Right forelimb (tissue), 1 donor: ENCODE results near the gene IQGAP1.

Source experiments
- DNase-seq: peaks from one replicate; pipeline ENCODE4 v3.0.0-alpha.2; 2018

IQGAP1 gene

DNA sequence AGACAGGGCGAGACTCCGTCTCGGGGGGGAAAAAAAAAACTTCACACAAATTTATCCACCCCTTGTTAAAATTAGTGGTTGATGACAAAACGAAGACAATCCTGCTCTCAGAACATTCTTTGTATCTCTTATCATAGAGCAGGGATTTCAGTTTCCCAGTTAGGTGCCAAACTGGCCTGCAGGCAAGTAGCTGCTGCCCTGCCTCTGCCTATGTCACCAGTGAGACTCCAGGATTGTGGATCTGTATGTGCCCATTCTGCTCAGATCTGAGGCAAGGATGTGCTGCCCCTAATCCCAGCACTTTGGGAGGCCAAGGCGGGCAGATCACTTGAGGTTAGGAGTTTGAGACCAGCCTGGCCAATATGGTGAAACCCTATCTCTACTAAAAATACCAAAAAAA lies 54.4 kb downstream of the IQGAP1 start:
- no peak for DNase-seq

DNA sequence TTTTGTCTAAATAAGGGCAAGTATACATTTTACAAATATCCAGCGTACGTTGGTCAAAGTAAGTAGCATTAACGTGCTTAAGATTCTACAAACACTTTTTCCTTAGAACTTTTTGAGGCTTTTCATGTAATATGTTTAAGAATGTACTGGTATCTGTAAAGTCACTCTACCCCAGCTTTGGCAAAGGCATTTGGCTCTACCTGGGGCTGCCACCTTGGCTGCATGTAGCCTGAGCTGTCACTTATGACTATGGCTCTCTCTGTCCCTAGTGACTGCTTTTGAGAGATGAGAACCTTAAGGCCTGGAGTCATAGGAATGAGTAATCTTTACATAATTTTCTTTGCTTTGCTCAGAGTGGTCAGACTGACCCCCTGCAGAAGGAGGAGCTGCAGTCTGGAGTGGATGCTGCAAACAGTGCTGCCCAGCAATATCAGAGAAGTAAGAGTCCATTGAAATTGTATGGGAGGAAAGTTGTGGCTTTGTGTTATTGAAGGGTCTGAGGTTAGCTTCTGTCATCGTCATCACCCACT lies 61.2 kb downstream of the IQGAP1 start:
- DNase-seq: no peak

DNA sequence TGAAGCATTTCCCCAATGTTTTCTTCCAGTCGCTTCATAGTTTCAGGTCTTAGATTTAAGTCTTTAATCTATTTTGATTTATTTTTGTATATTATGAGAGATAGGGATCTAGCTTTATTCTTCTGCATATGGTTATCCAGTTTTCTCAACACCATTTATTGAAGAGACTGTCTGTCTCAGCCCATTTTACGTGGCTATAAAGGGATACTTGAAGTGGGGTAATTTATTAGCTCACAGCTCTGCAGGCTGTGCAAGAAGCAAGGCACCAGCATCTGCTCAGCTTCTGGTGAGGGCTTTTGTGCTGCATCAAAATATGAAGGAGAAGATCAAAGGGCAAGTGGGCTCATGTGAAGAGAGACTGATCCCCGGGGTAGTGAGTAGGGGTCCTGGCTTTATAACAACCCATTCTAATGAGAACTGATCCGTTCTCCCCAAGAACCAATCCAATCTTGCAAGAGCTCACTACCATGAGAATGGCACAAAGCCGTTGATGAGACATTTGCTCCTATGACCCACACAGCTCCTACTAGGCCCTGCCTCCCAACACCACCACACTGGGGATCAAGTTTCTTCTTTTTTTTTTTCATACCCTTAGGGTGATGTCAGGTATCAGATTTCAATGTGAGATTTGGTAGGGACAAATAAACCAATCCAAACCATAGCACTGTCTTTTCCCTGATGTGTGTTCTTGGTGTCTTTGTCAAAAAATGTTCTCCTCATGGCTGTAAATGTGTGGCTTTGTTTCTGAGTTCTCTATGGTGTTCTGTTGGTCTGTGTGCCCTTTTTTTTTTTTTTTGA lies 63.2 kb downstream of the IQGAP1 start:
- no peak for DNase-seq

DNA sequence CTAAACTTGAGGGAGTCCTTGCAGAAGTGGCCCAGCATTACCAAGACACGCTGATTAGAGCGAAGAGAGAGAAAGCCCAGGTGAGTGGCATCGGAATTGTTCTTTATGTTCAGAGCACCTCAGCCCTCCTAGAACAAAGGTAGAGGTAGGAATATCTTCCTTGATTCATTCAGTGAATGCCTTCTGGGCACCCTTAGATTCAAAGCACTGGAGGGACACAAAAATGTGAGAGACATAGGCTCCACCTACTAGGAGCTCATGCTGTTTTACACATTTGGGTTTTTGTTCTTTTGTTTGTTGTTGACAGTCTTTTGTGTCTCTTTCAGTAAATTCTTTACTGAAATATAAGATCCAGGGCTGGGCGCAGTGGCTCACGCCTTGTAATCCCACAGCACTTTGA lies 68.2 kb downstream of the IQGAP1 start:
- no peak for DNase-seq

DNA sequence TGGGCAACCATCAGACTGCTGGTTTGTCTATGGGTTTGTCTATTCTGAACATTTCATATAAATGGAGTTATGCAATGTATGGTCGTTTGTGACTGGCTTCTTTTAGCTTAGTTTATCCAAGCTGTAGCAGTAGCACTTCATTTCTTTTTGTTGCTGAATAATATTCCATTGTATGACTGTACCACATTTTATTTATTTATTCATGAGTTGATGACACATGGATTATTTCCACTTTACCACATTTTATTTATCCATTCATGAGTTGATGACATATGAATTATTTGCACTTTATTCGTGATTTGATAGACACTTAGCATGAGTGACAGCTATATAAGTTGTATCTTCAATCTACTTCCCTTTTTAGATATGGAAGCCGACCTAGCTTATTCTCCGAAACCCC lies 70.0 kb downstream of the IQGAP1 start:
- no peak for DNase-seq

DNA sequence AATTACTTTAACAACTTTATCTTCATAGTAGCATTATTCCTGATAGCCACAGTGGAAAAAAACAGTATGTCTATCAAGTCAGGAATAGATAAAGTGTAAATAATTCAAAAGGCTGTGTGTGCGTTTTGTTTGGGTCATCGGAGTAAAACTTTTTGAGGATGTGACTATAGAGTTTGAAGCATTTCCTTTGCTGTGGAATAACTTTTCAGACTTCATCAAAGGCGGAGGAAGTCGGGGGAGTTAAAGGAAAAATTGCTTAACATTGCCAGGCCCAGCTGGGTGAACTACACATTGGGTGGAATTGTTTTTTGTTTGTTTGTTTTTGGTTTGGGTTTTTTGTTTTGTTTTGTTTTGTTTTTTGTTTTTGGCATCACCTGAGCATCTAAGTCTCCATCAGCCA lies 71.3 kb downstream of the IQGAP1 start:
- DNase-seq: no peak

DNA sequence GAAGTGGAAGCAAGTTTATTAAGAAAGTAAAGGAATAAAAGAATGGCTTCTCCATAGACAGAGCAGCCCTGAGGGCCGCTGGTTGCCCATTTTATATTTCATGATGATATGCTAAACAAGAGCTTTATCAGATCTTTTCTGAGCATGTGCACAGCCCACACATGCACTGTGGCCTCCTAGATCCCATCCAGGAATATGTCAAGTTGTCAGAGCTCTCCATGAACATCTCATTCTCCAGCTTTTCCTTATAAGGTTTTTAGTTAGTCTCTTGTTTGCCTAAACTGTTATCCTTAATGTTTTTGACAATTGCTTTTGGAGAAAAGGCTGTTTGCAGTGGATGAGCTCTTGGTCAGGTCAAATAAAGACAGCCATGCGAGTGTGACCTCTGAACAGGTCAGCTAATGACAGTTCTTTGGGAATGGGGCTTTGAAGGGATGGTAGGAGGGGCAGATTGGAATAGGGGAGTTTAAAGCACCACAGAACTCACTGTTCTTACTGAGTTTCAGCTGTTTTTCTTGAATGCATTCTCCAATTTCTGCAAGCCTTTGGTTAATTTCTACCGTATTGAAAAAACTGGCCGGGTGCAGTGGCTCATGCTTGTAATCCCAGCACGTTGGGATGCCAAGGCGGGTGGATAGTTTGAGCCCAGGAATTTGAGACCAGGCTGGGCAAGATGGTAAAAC lies 72.2 kb downstream of the IQGAP1 start:
- DNase-seq: no peak

DNA sequence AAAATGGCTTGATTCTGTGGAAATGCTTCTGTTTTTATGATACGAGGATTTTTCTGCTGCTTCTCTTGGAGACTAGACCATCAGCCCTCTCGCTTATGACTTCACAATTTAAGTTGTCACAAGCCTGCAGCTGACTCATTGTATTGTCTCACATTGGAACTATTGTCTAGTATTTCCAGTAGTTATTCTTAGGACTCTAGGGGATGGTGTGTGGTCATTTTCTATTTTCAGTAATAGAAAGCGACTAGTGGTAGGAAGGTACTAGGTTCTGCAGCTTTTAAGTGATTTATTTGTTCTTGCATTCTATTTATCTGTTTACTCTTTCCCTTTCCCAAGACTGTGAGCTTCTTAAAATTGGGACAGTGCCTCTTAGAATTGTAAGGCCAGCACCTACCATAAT lies 75.3 kb downstream of the IQGAP1 start:
- no peak for DNase-seq

DNA sequence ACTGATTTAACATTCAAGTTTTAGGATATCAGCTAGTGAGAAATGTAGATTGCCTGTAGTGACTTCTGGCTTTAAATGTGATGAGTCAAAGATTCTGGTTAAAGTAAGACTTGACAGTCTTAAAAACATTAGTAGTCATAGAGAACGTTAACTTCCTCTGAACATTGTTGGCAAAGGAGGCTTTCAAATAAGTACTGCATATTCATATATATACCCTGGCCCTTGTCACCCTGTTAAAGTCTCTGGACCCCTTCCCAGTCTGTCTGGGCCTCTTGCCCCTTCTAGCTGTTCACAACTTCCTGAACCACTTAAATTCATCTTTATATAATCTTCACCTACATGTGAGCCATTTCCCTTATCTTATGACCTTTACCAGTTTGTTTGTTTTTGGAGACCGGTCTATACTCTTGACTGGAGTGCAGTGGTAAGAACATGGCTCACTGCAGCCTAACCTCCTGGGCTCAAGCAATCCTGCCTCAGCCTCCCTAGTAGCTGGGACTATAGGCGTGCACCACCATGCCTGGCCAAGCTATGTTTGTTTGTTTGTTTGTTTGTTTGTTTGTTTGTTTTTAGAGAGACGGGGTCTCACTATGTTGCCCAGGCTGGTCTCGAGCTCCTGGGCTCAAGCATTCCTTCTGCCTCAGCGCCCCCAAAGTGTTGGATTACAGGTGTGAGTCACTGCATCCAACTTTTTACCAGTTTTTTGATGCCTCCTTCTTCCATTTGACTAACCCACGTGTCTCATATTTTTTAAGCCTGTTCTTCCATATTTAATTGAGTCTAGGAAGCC lies 77.3 kb downstream of the IQGAP1 start:
- DNase-seq: no peak

DNA sequence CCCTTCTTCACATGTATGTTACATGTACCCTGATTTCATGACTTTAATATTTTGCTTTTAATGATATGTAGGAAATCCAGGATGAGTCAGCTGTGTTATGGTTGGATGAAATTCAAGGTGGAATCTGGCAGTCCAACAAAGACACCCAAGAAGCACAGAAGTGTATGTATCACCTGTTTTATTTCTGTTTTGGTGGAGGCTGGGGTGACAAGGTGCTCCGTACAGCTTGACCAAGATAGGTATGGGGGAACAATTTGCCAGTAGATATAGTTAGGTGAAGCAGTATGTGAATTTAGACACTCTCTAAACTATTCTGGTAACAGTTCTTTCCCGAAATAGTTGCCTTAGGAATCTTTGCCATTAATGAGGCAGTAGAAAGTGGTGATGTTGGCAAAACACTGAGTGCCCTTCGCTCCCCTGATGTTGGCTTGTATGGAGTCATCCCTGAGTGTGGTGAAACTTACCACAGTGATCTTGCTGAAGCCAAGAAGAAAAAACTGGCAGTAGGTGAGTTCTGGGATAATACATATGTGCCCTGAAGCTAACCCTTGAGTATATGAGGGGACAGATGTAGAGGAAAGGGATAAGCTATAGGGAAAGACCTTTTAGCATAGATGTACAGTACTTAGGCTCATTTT lies 78.0 kb downstream of the IQGAP1 start:
- no peak for DNase-seq

DNA sequence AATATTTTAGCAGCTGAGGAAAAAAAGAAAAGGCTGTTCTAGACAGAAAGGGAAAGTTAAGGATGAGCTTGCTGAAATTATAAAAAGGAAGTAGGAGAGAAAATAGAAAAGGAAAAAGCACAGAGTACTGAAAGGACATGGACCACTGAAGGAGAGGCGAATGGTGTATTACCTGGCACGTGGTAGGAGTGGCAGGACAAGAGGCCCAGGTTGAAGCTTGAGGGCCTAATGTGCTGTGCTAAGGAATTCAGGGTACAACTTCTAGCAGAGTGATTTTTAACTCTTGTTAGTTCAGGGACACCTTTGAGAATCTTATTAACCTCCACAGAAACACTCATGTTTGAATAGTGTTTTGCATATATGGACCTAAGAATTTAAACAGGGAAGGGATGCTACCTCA lies 81.7 kb downstream of the IQGAP1 start:
- DNase-seq: no peak

DNA sequence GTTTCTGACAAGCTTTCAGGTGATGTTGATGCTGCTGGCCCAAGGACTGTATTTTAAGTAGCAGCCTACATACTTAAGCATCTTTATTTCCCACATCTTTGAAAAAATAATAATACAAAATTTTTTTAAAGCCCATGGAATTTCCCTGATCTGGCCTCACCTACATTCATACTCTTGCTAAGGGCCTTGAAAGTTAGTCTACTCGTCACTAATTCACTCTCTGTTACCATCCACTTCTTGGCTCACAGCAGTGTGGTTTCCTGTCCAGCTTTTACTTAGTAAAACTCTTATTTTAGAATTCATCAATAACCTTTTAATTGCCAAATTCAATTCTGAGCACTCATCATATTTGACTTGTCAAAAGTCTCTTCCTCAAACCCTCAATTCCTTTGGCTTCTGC lies 82.4 kb downstream of the IQGAP1 start:
- DNase-seq: no peak

DNA sequence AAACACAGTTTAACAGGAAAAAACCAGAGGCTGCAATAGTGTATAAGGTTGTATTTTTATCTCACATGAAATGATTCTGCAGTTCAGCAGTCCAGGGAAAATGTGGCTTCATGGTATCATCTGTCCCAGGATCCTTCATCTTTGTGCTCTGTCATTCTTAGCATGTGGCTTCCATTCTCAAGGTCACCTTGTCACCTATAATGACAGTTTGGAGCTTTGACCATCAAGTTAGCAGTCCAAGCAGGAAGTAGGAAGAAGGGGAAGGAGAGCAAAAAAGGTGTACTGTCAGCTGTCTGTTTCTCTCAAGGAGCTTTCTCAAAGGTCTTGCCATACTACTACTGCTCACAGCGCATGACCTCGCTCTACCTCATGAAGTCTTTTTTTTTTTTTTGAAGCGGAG lies 83.1 kb downstream of the IQGAP1 start:
- no peak for DNase-seq

DNA sequence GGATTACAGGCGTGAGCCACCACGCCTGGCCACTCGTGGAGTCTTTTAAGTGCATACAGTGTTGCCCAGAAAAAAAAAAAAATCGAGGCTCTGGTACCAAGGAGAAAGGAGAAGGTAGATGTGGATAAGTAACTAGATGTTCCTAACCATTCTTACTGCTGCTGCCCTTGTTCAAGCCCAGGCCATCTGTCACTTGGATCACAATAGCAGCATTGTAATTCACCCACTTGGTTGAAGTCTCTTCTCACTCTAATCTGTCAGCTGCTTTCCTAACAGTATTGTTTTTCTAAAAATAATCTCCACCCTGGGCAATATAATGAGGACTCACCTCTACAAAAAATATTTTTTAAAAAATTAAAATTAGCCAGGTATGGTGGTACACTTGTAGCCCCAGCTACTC lies 83.7 kb downstream of the IQGAP1 start:
- no peak for DNase-seq

DNA sequence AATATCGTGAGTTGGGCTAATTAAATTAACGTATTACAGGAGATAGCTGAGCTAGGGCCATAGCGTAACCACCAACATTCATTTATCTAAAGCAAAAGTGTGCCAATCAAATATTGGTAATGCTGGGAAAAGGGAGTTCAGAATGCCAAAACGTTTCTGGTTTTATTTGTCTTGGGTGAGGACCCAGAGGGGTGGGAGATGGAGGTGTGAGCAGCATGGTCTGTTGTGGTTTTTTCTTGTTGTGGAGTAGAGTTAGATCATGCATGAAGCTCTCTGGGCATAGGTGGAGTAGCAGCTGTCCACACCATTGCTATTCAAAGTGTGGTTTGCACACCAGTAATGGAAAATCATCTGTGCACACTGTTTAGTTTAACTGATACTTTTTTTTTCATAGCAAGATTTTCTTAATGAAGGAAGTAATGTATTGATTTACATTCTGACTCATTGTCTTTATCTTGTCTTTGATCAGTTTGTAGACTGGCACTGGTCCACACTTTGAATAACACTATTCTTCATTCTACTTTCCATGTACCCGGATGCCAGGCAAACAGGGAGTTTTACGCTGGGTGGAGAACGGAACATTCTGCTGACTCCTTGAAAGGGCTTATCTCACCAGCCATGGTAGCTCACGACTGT lies 90.9 kb downstream of the IQGAP1 start:
- DNase-seq: no peak

DNA sequence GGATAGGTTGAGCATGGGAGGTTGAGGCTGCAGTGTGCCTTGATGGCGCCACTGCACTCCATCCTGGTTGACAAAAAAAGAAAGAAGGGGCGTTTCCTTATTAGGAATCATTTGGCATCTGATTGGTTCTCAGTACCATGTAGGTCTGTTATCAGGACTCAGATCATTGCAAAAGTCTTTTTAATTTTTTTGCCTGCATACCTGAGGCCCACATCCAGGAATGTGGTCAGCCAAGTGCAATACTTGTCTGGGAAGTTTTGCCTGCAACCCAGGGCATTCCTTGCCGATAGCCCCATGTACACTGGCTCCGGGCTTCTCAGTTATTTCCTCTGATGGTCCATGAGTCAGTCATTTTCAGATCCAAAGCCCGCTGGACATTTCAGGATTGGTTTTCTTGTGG lies 91.6 kb downstream of the IQGAP1 start:
- no peak for DNase-seq

DNA sequence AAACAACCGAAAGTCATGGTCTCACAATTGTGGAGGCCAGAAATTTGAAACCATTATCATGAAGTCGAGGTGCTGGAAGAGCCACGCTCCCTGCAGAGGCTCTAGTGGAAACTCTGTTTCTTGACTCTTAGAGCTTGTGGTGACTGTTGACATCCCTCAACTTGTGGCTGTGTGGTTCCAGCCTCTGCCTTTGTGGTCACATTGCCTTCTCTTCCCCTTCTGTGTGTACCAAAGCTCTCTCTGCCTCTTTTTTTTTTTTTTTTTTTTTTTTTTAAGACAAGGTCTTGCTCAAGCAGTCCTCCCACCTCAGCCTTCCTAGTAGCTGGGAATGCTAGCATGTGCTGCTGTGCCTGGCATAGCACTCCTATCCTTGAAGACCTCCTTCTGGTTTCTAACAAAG lies 93.0 kb downstream of the IQGAP1 start:
- no peak for DNase-seq

DNA sequence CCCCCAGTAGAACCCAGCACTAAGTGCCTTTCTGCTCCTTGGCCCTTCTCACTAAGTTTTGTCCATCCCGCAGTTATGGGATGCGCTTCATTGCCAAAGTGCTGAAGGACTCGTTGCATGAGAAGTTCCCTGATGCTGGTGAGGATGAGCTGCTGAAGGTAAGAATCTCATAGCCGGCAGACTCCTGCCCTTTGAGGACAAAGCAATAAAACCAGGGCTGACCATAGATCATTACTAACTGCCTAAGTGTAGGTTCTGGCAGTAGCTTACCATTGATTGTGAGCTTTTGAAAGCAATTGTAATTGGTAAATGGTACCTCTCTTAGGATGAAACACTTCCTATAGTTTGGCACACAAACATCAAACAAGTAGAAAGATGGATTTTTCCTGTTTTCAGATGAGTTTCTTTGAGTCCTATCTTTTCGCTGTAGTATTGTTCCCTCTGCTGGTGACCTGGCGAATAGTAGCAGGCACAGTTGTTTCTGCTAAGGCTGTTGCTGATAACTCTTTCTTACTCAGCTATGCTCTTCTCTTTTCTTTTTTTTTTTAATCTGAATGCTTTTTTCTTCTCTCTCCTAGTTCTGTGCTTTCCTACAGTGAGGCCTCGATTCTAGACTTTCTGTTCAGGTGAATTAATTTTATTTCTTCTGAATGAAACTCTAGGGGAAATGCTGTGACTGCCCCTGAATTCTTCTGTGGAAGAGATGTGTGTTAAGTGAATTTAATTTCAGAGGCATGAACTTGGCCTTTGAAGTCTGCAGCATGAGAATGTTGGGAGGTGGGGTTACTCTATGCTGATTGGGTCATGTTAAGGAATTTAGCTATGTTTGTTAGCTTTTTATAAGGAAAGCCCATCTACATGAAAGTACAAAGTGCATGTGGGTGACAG lies 94.3 kb downstream of the IQGAP1 start:
- peak; percentile 66 for DNase-seq

DNA sequence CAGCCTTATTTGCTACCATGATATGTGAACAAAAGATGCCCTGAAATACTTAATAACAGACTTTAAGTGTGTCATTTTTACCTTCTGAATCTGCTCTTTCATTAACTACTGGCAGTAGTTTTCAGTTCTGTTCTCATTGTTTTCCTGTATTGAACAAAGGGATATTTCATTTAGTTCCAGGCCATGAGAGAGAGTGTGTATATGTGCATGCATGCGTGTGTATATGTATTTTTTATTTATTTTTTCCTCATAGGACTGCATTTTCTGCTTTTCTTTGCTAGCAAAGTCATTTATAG lies 94.9 kb downstream of the IQGAP1 start:
- DNase-seq: no peak

DNA sequence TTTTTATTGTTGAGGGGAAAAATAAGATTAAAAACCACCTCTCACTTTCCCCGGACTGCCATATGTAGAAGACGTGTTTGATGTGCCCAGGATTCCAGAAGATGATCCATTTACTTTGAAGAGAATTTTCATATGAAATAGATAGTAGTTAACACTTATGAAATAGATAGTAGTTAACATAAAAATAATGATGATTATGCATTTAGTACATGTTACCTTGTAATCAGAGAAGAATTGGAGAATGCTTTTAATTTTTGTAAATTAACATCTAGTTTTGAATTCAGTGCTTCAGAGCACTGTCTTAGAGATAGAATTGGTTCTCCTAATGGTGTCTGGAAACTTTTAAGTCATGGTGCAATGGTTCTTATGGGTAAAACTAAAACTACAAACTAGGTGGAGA lies 95.6 kb downstream of the IQGAP1 start:
- DNase-seq: no peak

DNA sequence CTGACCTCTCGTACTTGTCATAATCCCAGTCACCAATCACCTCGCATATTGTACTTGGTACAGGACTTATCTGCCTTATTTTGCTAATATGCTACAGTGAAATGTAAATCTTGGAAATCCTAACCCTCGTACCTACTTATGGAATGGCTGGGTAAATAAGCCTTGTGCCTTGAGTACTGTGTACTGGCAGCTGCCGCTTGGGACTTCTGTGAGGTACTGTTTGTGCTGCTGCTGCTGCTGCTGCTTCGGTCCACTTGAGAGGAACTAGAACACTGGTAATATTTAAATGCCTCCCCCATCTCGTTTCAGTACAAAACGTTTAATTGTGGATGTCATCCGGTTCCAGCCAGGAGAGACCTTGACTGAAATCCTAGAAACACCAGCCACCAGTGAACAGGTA lies 99.1 kb downstream of the IQGAP1 start:
- no peak for DNase-seq

DNA sequence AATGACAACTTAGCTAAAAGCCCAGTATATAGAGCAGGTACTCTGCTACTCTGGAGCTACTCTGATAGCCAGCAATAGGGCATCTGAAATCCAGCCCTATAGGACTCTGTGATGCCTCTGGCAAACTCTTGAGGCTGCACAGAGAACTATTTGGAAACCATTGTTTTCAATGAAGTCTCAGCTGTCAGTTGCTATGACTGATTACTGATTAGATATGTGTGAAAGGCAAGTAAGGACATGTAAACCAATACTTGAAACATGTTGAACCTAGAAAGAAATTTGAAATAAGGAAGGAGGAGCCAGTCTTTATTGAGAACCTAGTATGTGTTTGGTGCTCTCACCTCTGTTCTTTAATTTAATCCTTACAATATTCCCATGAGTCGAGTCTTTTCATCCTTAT lies 101.5 kb downstream of the IQGAP1 start:
- DNase-seq: no peak
